GM12874 (cell line): ENCODE data around the gene RUBCN.

Source experiments
- CTCF ChIP-seq: IDR thresholded peaks from 2 replicates; pipeline ENCODE4 v1.5.1; 2011; ENCODE audit warnings: low read depth, mild to moderate bottlenecking, control low read depth, low read length, moderate library complexity; ENCODE audit not compliant: insufficient read depth

Gene RUBCN

GRCh38 chr3:197711973-197712707 is 24.6 kb downstream of the RUBCN start:
- no peak for TF ChIP-seq CTCF

DNA sequence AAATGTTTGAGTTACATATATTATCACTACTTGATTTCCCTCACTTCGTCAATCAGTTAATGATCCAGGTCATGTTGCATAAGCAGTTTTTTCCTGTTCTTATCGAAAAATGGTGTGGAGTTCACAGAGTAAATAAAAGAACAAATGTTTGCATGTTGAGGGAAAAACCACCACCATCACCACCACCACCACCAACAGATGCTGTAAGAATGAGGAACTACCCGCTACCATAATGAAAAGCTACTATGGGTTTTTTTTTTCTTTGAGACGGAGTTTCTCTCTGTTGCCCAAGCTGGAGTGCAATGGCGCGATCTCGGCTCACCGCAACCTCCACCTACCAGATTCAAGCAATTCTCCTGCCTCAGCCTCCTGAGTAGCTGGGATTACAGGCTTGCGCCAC is 27.6 kb downstream of the RUBCN start:
- no peak for TF ChIP-seq CTCF

DNA sequence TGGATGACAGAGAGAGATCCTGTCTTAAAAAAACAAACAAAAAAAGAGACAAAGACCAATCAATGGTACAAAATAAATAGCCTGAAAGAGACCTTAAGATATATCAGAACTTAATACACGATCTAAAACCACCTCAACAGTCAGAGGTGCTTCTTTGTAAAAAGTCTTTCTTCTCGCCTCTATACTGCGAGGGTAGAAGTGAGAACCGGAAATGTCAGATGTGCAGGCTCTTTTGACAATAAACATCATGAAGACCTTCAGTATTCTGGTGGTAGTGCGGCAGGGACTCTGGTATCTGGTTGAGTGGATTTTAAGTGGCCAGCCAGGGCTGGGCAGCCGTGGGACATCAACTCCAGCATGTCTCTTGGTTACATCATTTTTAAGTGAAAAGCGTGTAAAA is 30.0 kb downstream of the RUBCN start:
- no peak for TF ChIP-seq CTCF

DNA sequence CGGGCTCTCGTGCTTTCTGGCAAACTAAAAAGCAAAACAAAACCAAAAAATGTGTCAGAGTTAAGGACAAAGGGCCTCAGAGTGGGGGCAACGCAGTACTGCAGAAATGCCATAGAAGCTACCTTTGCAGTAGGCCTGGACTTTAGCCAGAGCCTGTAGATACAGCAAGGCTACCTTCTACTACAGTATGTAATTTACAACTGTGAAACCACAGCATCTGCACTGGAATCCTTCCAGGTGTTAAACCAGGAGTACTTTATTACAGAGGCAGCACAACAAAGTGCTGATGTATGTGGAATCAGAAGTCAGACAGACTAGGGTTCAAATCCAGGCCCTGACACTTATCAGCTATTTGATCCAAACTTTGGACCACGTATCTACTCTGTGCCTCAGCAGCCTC is 34.9 kb downstream of the RUBCN start:
- no peak for TF ChIP-seq CTCF

DNA sequence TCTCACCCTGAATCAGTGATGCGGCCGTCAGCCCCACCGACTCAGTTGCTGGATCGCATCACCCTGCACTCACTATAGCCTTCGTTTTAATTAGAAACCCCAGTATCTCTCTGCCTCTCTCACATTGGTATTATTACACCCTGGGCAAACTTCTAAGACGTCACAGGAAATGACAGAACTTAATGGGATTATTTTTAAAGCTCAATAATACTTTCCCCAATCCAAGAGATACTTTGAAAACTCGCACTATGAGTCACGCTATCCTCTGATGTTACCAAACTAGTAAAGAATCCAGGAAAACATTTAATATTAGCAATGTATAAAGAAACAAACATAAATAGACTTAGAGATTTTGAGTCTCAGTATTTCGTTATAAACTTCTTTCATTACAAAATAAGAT is 36.6 kb downstream of the RUBCN start:
- TF ChIP-seq CTCF: no peak

DNA sequence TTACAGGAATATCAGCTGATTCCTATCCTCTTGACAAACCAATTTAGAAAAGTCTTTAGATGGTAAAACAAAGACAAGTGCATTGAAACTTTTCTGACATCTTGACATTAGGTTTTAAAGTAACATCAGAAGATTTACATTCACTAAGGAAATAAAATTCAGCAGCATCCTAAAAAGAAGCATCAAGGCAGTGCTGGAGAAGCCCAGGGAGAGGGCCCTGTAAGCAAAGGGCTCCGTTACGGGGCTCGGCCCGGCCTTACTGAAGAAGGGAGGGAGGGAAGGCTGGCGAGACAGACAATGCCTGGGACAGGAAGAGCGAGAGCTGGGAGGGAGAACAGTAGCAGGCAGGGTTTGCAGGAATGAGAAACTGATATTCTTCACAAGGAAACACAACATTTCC is 39.3 kb downstream of the RUBCN start:
- TF ChIP-seq CTCF: no peak

DNA sequence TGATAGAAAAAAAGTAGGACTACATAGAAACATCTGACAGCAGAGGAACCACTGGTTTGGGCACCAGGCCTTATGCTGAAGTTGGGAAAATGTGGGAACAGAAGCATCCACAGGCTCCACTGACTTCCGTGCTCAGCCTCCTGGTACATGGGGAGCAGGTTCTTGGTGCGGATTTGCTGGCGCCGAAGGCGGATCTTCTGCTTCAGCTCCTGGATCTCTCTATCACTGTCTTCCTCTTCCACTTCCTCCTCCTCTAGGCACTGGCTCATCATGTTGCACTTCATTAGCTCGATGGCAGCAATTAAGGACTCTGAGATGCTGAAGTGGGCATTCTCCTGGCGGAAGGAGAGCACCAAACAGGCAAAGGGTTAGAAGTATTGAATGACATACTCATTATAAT is 42.5 kb downstream of the RUBCN start:
- no peak for TF ChIP-seq CTCF
